Mesendoderm (in vitro differentiated cells): Measurements from ENCODE around the gene FCN3.

Experiments used
- DNase-seq: peaks from one replicate; pipeline ENCODE4 v3.0.0; 2013
- H2AK5ac ChIP-seq: 2 replicates; pipeline ENCODE4 v1.6.1; 2013; ENCODE audit warnings: low read length, inconsistent platforms
- H2BK120ac ChIP-seq: 2 replicates; pipeline ENCODE4 v1.6.1; 2013; ENCODE audit warnings: low read depth, mild to moderate bottlenecking, low read length, moderate library complexity, mixed read lengths
- H2BK15ac ChIP-seq: replicated peaks from 2 replicates; pipeline ENCODE4 v1.6.1; 2013; ENCODE audit warnings: low read depth, mild to moderate bottlenecking, moderate library complexity
- H2BK5ac ChIP-seq: 2 replicates; pipeline ENCODE4 v1.6.1; 2013; ENCODE audit warnings: low read length, inconsistent platforms
- H3K18ac ChIP-seq: 2 replicates; pipeline ENCODE4 v1.6.1; 2013; ENCODE audit warnings: mild to moderate bottlenecking, low read length, mixed read lengths
- H3K23ac ChIP-seq: one replicate; pipeline ENCODE4 v1.6.1; 2013; ENCODE audit warnings: low read length
- H3K27ac ChIP-seq: 2 replicates; pipeline ENCODE4 v1.5.1; 2013; ENCODE audit warnings: low read depth, mild to moderate bottlenecking, inconsistent platforms, low read length, moderate library complexity
- H3K27me3 ChIP-seq: 2 replicates; pipeline ENCODE4 v1.6.1; 2013; ENCODE audit warnings: low read length, control low read depth, mild to moderate bottlenecking, inconsistent platforms; ENCODE audit not compliant: insufficient read depth, poor library complexity
- H3K36me3 ChIP-seq: 2 replicates; pipeline ENCODE4 v1.6.1; 2013; ENCODE audit warnings: low read length, inconsistent platforms; ENCODE audit not compliant: control insufficient read depth, insufficient read depth
- H3K4ac ChIP-seq: one replicate; pipeline ENCODE4 v1.6.1; 2013; ENCODE audit warnings: low read depth, mild to moderate bottlenecking, low read length, moderate library complexity
- H3K4me1 ChIP-seq: 2 replicates; pipeline ENCODE4 v1.6.1; 2013; ENCODE audit warnings: low read depth, low read length, inconsistent platforms; ENCODE audit not compliant: control insufficient read depth
- H3K4me2 ChIP-seq: 2 replicates; pipeline ENCODE4 v1.6.1; 2013; ENCODE audit warnings: low read length
- H3K4me3 ChIP-seq: 2 replicates; pipeline ENCODE4 v1.5.1; 2013; ENCODE audit warnings: mild to moderate bottlenecking, low read length
- H3K56ac ChIP-seq: one replicate; pipeline ENCODE4 v1.6.1; 2013; ENCODE audit warnings: low read length
- H3K79me1 ChIP-seq: 2 replicates; pipeline ENCODE4 v1.6.1; 2013; ENCODE audit warnings: low read length, inconsistent platforms
- H3K79me2 ChIP-seq: 2 replicates; pipeline ENCODE4 v1.6.1; 2013; ENCODE audit warnings: mild to moderate bottlenecking, low read length; ENCODE audit not compliant: control insufficient read depth, insufficient read depth
- H3K9ac ChIP-seq: 2 replicates; pipeline ENCODE4 v1.6.1; 2013; ENCODE audit warnings: low read length, inconsistent platforms
- H4K5ac ChIP-seq: one replicate; pipeline ENCODE4 v1.6.1; 2013; ENCODE audit warnings: low read length
- H4K8ac ChIP-seq: one replicate; pipeline ENCODE4 v1.6.1; 2013; ENCODE audit warnings: low read depth, mild to moderate bottlenecking, control low read depth, low read length, moderate library complexity
- WGBS: extraction: QIAGEN DNeasy Blood & Tissue Kit; methylation state at CpG from one replicate; pipeline ENCODE4 v1.1.7; 2013; ENCODE audit warnings: low lambda C conversion rate, missing lambda C conversion rate; ENCODE audit not compliant: insufficient coverage; ENCODE audit errors: extremely low coverage; 5-methylcytosine and 5-hydroxymethylcytosine counted together

FCN3 gene

DNA sequence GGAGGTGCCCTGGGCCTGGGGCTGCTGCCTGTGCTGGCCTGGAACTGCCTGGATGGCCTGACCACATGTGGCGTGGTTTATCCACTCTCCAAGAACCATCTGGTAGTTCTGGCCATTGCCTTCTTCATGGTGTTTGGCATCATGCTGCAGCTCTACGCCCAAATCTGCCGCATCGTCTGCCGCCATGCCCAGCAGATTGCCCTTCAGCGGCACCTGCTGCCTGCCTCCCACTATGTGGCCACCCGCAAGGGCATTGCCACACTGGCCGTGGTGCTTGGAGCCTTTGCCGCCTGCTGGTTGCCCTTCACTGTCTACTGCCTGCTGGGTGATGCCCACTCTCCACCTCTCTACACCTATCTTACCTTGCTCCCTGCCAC, 19.6 kb upstream of the FCN3 start:
- H2AK5ac ChIP-seq, result no peak overlapping the region
- H3K4me3 ChIP-seq, result no peak overlapping the region
- no peaks in the 10 kb centered on the region for H3K27me3 ChIP-seq
- no peak overlapping the region for H4K5ac ChIP-seq
- no peak overlapping the region for H3K4me2 ChIP-seq
- H3K27ac ChIP-seq, result no peak overlapping the region
- H3K23ac ChIP-seq, result no peak overlapping the region
- H3K36me3 ChIP-seq, result no peaks in the 10 kb centered on the region
- no peak overlapping the region for H3K9ac ChIP-seq
- no peak overlapping the region for H2BK5ac ChIP-seq
- H3K4ac ChIP-seq, result no peak overlapping the region
- H3K79me1 ChIP-seq, result peaks cover 4% of the 10 kb centered on the region
- no peaks in the 10 kb centered on the region for H3K79me2 ChIP-seq
- H4K8ac ChIP-seq, result no peak overlapping the region
- H2BK120ac ChIP-seq, result no peak overlapping the region
- WGBS, result no CpG with 5 or more reads among the region's 9 CpGs
- H3K18ac ChIP-seq, result no peak overlapping the region
- DNase-seq, result no peak
- no peak overlapping the region for H2BK15ac ChIP-seq
- no peak overlapping the region for H3K56ac ChIP-seq
- H3K4me1 ChIP-seq, result peaks cover 2% of the 10 kb centered on the region

DNA sequence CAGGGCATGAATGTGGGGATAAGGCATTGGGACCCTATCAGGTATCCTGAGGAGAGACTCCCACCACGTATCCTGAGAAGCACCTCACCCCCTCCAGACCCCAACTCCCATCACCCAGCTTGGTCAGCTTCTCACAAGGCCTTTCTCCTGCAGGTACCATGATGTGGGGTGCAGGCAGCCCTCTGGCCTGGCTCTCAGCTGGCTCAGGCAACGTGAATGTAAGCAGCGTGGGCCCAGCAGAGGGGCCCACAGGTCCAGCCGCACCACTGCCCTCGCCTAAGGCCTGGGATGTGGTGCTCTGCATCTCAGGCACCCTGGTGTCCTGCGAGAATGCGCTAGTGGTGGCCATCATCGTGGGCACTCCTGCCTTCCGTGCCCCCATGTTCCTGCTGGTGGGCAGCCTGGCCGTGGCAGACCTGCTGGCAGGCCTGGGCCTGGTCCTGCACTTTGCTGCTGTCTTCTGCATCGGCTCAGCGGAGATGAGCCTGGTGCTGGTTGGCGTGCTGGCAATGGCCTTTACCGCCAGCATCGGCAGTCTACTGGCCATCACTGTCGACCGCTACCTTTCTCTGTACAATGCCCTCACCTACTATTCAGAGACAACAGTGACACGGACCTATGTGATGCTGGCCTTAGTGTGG, 19.1 kb upstream of the FCN3 start:
- H2BK120ac ChIP-seq, result no peak overlapping the region
- H3K36me3 ChIP-seq, result no peaks in the 10 kb centered on the region
- H3K9ac ChIP-seq, result peak overlapping the region; percentile 82
- H2AK5ac ChIP-seq, result no peak overlapping the region
- peaks cover 4% of the 10 kb centered on the region for H3K79me1 ChIP-seq
- no peak overlapping the region for H3K23ac ChIP-seq
- no peak overlapping the region for H2BK15ac ChIP-seq
- H3K4me2 ChIP-seq, result no peak overlapping the region
- WGBS, result no CpG with 5 or more reads among the region's 18 CpGs
- peak overlapping the region; percentile 25 for H3K56ac ChIP-seq
- no peak overlapping the region for H2BK5ac ChIP-seq
- H3K27me3 ChIP-seq, result no peaks in the 10 kb centered on the region
- H4K5ac ChIP-seq, result no peak overlapping the region
- no peak overlapping the region for H4K8ac ChIP-seq
- no peak overlapping the region for H3K4me3 ChIP-seq
- no peak overlapping the region for H3K4ac ChIP-seq
- no peaks in the 10 kb centered on the region for H3K79me2 ChIP-seq
- no peak overlapping the region for H3K18ac ChIP-seq
- peaks cover 2% of the 10 kb centered on the region for H3K4me1 ChIP-seq
- no peak overlapping the region for H3K27ac ChIP-seq
- no peak for DNase-seq

DNA sequence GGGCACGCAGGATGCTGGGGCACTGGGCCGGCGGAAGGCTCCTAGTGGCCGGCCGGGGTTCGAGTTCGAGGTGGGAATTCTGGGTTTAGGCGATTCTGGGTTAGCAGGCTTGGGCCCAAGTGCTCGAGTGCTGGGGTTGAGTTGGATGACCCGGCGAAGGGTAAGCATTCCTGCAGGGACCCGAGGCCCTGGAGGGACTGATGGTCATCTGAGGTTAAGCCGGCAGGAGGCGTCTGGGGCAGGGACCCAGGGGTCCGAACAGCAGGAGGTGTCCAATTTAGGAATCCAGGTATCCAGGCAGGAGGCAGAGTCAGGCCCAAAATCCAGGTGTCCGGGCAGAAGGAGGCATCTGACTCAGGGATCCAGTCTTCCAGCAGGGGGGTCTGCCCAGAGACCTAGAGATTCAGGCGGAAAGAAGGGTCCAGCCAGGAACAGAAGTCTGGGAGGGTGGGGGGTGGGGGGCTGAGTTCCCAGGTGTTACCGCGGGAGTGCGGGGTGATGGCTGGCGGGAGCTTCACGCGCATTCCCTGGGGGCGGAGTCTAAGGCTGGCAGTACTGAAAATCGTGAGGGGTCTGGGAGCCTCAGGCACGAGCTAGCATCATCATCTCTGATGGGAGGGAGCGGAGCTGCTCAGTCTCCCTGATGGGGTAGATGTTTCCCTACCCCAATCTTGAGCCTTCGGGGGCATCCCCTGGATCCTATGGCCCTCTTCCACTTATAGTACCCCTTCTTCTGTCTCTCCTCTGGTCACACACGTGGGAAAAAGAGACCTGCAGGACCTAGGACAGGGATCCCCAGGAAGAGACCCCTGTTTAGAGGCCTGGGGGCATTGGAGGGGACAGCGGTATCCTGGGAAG, 18.4 kb upstream of the FCN3 start:
- Histone ChIP-seq H3K4me2 (peak overlapping the region; percentile 88), H2BK5ac (no peak overlapping the region), H2AK5ac (peak overlapping the region; percentile 58), H3K27ac (no peak overlapping the region), H3K4ac (peak overlapping the region; percentile 61), H3K36me3 (no peaks in the 10 kb centered on the region), H3K79me1 (peaks cover 4% of the 10 kb centered on the region), H4K5ac (no peak overlapping the region), H3K4me1 (peaks cover 2% of the 10 kb centered on the region), H3K4me3 (peak overlapping the region; percentile 70), H3K9ac (peak overlapping the region; percentile 82), H3K18ac (peak overlapping the region; percentile 84), H2BK15ac (no peak overlapping the region), H3K56ac (peak overlapping the region; percentile 90), H4K8ac (no peak overlapping the region), H3K23ac (no peak overlapping the region), H2BK120ac (no peak overlapping the region), H3K79me2 (no peaks in the 10 kb centered on the region), H3K27me3 (no peaks in the 10 kb centered on the region)
- WGBS, result no CpG with 5 or more reads among the region's 30 CpGs
- peak; percentile 42 for DNase-seq

DNA sequence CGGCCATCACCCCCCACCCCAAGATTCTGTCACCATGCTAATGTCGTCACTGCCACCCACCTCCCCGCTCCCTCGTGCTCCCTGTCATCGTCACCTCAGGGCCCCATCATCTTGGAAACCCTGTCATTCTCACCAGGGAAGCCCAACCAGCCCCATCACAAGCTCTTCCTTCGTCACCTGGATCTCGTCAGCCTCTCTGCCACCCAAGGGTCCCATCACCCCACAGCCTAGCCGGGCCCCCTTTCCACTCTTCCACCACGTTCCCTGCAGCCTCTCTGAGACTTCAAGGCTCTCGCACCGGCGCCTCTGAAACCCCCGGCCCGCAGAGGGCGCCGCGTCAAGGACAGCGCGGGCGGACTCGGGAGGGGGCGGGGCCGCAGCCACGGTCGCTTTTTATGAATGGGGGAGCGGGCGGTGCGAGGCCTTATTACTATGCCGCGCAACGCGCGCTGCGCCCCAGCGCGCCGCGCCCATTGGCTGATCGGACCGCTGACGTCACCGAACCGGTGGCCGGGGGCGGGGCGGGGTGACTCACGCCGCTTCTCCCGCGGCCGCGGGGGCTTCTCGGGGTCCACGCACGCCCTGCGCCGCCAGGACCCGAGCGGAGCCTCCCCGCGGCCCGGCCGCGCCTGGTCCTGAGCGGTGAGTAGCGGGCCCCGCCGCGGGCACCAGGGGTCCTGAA, 17.6 kb upstream of the FCN3 start, which contains the start of gene GPR3:
GPR3 (plus strand) TSS at position 527 of the 682 bp plus-strand sequence. CDS start 1,177 bp downstream, outside the sequence.
- Histone ChIP-seq H3K4me2 (peak within 1 kb of the TSS; percentile 88), H3K23ac (no peak within 1 kb of the TSS), H2BK15ac (no peak within 1 kb of the TSS), H3K36me3 (no peaks in the 10 kb centered on the region), H3K4ac (peak within 1 kb of the TSS; percentile 61), H4K5ac (no peak within 1 kb of the TSS), H3K4me3 (peak within 1 kb of the TSS; percentile 70), H3K27ac (no peak within 1 kb of the TSS), H3K79me2 (no peaks in the 10 kb centered on the region), H2BK120ac (no peak within 1 kb of the TSS), H2AK5ac (peak within 1 kb of the TSS; percentile 58), H3K18ac (peak within 1 kb of the TSS; percentile 84), H4K8ac (no peak within 1 kb of the TSS), H3K27me3 (no peaks in the 10 kb centered on the region), H3K9ac (peak within 1 kb of the TSS; percentile 82), H3K4me1 (peaks cover 2% of the 10 kb centered on the region), H2BK5ac (no peak within 1 kb of the TSS), H3K79me1 (peaks cover 4% of the 10 kb centered on the region), H3K56ac (peak within 1 kb of the TSS; percentile 90)
- peak; percentile 95 for DNase-seq
- WGBS, result no CpG with 5 or more reads among the region's 69 CpGs

DNA sequence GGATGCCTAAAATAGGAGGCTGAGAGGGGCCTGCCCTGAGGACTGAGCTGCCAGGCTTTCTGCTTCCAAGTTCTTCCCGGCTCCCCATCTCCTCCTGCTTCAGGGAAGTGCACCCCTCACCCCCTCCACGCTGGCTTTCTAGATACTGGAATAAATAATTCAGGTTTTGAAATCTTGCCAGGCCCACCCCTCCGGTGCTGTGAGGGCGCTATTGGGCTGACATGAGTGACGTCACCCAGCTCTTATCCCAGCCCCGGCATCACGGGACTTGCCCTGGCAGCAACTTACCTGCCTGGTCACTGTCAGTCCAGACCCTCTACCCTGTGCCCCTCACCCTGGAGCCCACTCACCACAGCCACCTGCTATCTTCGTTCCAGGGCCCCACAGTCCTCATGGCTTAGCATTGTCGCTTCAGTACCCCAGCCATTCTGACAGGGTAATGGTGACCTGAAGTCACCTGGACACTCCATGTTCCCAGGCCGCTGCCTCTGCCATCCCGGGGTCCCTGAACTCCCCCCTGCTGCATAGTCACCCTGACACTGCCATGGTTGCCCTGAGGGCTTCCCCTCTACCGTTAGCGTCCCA, 17.0 kb upstream of the FCN3 start:
- Histone ChIP-seq H3K18ac (no peak overlapping the region), H3K4ac (no peak overlapping the region), H3K79me2 (no peaks in the 10 kb centered on the region), H3K9ac (peak overlapping the region; percentile 59), H3K23ac (no peak overlapping the region), H3K36me3 (no peaks in the 10 kb centered on the region), H2AK5ac (no peak overlapping the region), H3K27ac (no peak overlapping the region), H3K27me3 (no peaks in the 10 kb centered on the region), H4K5ac (no peak overlapping the region), H3K4me3 (peak overlapping the region; percentile 30), H3K56ac (peak overlapping the region; percentile 88), H2BK120ac (no peak overlapping the region), H2BK5ac (no peak overlapping the region), H3K79me1 (peaks cover 4% of the 10 kb centered on the region), H3K4me2 (peak overlapping the region; percentile 82), H3K4me1 (peaks cover 2% of the 10 kb centered on the region), H4K8ac (no peak overlapping the region), H2BK15ac (no peak overlapping the region)
- WGBS, result no CpG with 5 or more reads among the region's 13 CpGs
- DNase-seq, result peak; percentile 82
